DMS114 treated with DMSO at 0.1 percent for 48 hours (cell line): ENCODE results near the gene LFNG.

Source experiments
- DNase-seq: peaks from one replicate; lab custom pipeline; 2025; ENCODE audit not compliant: unreplicated experiment; lab: John Stamatoyannopoulos, UW

LFNG gene

GRCh38 chr7:2515424-2516193 is 4.0 kb upstream of the LFNG start:
- DNase-seq = no peak

- no peak for DNase-seq
These were observed 3.4 kb upstream of the LFNG start for GRCh38 chr7:2516194-2516555.

- no peak for DNase-seq
These were observed 2.5 kb upstream of the LFNG start for GRCh38 chr7:2517026-2517425.

GRCh38 chr7:2517678-2518507 is 1.7 kb upstream of the LFNG start:
- no peak for DNase-seq

- no peak for DNase-seq
These were observed 846 bp upstream of the LFNG start for GRCh38 chr7:2518737-2519118.

- DNase-seq = peak; percentile 15
These were observed 672 bp downstream of the LFNG start for GRCh38 chr7:2520131-2520760.

- no peak for DNase-seq
These were observed 1.3 kb downstream of the LFNG start for GRCh38 chr7:2520761-2521290.

GRCh38 chr7:2521341-2521745 is 1.8 kb downstream of the LFNG start:
- no peak for DNase-seq

GRCh38 chr7:2521952-2522591 is 2.5 kb downstream of the LFNG start:
- no peak for DNase-seq

- DNase-seq = no peak
These were observed 3.3 kb downstream of the LFNG start for GRCh38 chr7:2522780-2523433.

GRCh38 chr7:2523461-2523936 is 3.9 kb downstream of the LFNG start:
- no peak for DNase-seq

GRCh38 chr7:2523941-2524807 is 4.6 kb downstream of the LFNG start:
- DNase-seq = no peak

GRCh38 chr7:2524808-2525657 is 5.5 kb downstream of the LFNG start:
- no peak for DNase-seq

- no peak for DNase-seq
These were observed 6.4 kb downstream of the LFNG start for GRCh38 chr7:2525658-2526630.

GRCh38 chr7:2526659-2527504 is 7.3 kb downstream of the LFNG start:
- no peak for DNase-seq
